Stimulated activated CD8-positive, alpha-beta memory T cell treated with anti-CD3 and anti-CD28 coated beads, Interleukin-4, amount 100 ng/mL, for 1 hour (primary cell): ENCODE measurements around the gene FAHD2B.
"Not testable (repeated sequence)": the region's sequence is repeated elsewhere in the genome, so short reads cannot be mapped to it uniquely, and the experiment has no call there.

Source experiments
- DNase-seq, 2 donors: peaks; one replicate each; pipeline ENCODE4 v3.0.0-alpha.2; 2020; ENCODE audit warnings: low read depth in 2 of 2, low spot score in 1 of 2

FAHD2B gene, protein sequence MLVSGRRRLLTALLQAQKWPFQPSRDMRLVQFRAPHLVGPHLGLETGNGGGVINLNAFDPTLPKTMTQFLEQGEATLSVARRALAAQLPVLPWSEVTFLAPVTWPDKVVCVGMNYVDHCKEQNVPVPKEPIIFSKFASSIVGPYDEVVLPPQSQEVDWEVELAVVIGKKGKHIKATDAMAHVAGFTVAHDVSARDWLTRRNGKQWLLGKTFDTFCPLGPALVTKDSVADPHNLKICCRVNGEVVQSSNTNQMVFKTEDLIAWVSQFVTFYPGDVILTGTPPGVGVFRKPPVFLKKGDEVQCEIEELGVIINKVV

DNA sequence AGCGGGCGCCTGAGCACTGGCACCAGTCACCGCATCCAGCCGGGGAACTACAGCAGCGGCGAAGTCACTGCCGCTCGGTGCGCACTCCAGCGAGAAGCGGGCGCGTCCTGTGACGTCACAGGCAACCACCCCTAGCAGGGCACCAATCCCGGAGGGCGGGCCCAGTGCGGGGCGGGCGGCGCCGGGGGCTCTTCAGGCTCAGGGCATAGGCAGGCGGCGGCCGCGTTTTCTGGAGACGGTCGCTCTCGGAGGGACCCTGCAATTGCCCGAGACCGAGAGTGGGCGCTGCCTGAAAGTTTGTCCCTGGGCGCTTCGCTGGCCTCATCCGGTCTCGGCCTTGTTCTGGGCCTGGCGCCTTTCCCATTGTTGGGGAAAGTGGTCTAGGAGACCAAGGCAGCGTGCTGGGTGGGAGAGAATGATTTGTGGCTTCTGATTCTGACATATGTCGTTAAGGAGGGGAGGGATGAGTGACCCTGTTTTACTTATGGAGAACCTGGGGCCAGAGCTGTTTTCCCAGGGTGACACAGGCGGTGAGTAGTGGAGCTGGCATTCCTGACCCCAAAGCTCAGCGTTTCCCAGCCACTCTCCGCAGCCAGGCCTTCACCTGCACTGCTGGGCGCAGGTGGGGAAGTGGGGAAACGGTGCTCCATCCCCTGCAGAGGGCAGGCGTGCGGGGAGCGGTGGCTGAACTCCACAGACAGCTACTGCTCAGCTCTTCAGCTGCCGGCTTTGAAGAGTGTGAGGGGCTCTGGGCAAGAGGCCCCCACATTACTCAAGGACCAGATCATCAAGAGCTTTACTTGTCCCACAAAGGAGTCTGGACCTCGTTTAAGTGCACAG, at the start of gene FAHD2B:
TSS of gene FAHD2B (minus strand) at position 111 of the 840 bp plus-strand sequence. CDS start 3,176 bp downstream, outside the sequence.
- peak; percentile 62 to 72 for DNase-seq

DNA sequence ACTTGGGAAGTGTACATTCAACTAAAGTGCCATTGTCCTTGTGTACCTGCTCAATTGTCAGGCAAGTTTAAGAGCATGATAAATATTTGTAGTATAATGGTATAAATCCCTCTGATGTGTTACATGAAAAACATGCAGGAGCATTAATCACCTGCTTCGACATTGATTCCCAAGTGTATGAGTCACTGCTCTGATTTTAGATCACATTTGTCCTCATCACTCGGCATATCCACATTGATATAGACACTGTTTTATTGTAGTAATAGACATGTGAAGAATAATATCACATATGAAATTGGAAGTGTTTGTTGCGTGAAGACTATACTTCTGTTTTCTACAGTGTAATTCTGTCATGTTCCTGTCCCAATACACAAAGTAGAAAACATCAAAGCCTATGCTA, 49.3 kb upstream of the FAHD2B start:
- not testable (repeated sequence) for DNase-seq

DNA sequence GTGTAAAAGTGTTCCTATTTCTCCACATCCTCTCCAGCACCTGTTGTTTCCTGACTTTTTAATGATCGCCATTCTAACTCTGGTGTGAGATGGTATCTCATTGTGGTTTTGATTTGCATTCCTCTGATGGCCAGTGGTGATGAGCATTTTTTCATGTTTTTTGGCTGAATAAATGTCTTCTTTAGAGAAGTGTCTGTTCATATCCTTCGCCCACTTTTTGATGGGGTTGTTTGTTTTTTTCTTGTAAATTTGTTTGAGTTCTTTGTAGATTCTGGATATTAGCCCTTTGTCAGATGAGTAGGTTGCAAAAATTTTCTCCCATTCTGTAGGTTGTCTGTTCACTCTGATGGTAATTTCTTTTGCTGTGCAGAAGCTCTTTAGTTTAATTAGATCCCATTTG, 34.4 kb upstream of the FAHD2B start:
- not testable (repeated sequence) for DNase-seq

DNA sequence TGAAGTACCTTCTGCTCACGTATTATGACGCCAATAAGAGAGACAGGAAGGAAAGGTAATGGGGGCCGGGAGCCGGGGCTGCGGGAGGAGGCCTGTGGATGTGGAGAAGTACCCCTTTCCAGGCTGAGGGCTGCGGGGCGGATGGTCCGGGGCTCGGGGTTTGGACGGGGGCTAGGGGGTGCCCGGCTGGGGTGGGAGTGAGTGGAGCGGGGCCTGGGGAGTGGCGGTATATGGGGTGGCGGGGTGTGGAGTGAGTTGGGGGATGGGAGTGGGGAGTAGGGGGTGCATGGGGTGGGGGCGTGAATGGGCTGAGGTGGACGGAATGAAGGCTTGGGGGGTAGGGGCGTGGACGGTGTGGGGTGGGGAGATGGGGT, 19.2 kb upstream of the FAHD2B start:
- DNase-seq = not testable (repeated sequence)

DNA sequence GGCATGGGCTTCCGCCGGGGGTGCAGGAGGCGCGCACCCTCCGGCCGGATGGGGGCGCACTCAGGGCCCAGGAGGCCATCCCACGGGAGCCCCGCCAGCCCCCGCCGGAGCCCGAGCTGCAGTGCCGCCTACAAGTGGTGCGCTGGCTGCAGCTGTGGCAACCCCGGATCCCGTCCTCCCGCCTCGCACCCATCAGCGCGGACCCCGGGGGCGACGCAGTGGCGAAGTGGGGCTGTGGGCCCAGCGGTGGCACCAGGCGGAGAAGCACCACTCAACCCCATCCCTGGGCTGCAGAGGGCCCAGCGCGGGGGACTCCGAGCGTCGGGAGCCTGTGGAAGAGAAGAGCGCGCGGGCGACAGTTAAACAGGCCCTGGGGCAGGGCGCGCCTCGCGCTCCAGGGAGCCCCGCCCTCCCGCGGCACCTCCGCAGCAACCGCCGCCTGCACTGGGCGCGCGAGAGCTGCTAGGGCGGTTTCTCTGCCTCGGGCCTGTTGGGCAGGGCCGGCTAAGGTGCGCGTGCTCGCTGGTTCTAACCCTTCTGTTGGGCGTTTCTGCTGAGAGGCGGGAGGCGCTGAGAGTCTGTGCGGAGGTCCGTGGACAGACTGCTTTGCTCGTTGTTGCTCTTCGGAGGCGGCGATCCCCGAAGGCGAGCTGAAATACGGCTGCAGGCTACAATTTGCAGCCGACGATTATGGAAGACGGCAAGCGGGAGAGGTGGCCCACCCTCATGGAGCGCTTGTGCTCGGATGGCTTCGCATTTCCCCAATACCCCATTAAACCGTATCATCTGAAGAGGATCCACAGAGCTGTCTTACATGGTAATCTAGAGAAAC, 18.6 kb upstream of the FAHD2B start, which contains the start of gene ANKRD36:
TSS of gene ANKRD36 (plus strand) at position 104 of the 832 bp plus-strand sequence. CDS start at position 691, 587 bp downstream.
- peak; percentile 53 to 64 for DNase-seq

DNA sequence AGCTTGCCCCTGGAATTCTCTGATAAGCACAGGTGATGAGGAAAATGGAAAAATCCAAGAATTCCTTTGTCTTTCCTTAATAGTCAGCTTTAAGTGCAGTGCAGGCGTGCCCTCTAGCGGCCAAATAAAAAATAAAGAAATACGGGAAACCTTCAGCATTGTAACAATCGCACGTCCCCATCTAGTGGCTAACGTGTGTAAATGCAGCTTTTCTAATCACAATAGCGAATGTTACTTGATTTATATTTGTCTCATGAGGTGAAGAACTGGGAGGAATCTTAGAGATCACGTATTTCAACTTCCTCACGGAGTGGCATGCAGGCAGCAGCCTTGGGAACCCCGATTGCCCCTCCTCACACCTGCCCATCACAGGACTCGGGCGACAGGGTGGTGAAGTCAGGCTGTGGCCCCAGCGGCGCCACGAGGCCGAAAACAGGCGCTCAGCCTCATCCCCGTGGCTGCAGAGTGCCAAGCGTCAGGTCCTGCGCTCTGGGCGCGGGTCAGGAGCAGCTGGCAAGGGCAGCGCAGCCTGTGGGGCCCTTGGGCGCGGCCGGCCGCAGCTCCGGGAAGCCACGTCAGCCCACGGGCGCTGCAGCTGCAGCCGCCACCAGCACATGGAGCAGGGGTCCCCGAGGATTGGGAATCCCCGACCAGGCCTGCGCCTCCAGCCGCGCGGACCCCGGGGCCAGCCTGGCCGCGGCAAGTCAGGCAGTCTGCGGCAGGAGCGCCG, 17.8 kb upstream of the FAHD2B start:
- not testable (repeated sequence) for DNase-seq

DNA sequence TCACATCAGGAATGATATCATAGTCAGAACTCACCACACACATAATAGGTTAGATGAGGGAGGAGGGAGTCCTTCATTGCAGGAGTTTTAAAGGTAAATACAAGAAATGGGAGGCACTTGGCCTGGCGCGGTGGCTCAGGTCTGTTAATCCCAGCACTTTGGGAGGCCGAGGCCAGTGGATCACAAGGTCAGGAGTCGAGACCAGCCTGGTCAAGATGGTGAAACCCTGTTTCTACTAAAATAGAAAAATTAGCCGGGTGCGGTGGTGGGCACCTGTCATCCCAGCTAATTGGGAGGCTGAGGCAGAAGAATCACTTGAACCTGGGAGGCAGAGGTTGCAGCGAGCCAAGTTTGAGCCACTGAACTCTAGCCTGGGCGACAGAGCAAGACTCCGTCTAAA, 16.6 kb upstream of the FAHD2B start:
- DNase-seq = not testable (repeated sequence)

DNA sequence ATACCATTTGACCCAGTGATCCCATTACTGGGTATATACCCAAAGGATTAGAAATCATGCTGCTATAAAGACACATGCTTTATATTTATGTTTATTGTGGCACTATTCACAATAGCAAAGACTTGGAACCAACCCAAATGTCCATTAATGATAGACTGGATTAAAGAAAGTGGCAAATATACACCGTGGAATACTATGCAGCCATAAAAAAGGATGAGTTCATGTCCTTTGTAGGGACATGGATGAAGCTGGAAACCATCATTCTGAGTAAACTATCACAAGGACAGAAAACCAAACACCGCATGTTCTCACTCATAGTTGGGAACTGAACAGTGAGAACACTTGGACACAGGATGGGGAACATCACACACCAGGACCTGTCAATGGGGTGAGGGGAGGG, 12.2 kb upstream of the FAHD2B start:
- DNase-seq = not testable (repeated sequence)

DNA sequence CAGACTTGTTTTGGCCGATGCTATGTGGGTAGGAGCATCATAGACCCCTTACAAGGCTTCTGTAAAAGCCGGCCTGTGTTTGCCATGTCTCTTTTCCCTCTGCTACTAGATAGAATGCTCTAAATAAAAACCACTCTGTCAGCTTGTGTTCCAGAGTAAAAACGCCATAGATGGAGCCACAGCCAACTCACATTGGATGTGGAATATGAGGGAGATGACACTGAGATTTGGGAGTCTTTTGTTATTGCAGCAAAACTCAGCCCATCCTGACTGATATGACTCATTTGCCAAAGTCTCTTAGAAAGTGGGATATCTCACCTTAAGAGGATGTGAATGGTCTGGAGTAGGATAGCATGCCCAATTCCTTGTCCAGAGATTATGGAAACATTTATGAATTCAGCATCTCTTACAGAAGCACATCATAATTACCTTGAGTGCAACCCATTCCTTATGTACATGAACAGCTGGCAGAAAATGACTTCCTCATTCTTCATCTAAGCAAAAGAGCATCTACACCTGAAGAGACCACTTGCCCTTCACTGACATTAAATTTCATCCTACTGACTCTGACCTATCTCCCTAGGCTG, 4.2 kb upstream of the FAHD2B start:
- not testable (repeated sequence) for DNase-seq

DNA sequence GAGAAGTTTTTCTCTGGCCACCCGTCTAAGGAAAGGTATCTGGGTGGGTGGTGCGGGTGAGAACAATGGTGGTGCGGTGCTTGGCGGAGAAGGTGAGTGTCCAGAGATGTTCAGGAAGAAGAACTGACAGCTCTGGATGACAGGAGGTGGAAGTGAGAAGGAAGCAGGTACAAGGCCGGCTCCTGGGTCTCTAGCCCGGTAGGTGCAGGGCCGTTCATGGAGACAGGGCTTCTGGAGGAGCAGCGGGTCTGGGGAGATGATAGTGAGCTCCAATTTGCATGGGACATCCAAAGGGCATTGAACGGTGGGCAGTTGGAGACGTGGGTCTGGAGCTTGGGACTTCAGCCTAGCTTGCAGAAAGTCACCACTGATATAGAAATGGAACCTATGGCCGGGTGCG, 979 bp upstream of the FAHD2B start:
- DNase-seq = no peak

DNA sequence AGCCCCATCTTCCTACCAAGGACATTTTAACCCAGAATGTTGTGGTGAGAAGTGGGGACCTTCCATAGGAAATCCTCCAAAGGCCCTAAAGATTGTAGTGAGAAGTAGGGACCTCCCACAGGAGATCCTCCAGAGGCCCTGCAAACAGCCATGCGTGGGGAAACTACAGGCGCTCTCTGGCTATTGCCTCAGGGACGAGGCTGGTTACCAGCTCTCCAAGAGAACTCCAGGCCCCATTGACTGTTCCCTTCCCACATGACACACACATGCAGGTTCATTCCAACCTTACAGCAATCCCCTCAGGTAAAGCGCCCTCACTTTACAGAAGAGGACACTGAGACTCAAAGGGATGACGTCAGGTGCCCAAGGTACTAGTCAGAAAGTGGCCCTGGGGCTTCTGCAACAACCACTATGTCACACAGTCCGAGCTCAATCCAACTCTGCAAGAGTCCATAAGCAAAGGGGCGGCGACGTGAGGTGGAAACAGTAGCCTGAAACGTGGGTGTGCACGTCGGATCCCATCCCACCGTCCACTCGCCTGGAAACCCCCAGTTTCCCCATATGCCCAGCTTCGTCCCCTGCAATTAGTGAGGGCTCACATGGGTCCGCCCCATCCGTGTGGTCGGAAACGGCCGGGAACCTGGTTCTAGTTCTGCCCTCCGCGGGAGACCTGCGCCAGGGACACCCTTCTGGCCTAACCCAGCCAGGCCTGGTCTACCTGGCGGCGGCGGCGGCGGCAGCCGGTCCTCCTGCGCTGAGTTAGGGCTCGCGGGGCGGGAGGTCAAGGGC, 505 bp downstream of the FAHD2B start:
- not testable (repeated sequence) for DNase-seq

DNA sequence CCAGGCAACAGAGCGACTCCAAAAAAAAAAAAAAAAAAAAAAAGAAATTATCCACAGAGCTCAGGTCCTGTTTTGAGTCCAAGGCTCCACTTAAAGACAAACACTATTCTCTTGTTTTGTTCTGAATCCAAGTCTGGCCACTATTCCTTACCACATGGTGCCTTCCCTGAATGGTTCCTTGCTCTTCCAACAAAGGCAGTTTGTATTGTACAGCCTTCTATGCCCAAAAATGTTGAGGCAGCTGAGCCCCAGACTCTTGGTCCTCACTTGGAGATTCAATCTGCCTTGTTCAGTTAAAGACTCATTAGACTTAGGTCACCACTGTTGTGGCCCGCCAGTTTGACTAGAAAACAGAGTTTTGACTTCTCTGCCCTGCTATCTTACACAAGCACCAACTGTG, 1.7 kb downstream of the FAHD2B start:
- DNase-seq = not testable (repeated sequence)

DNA sequence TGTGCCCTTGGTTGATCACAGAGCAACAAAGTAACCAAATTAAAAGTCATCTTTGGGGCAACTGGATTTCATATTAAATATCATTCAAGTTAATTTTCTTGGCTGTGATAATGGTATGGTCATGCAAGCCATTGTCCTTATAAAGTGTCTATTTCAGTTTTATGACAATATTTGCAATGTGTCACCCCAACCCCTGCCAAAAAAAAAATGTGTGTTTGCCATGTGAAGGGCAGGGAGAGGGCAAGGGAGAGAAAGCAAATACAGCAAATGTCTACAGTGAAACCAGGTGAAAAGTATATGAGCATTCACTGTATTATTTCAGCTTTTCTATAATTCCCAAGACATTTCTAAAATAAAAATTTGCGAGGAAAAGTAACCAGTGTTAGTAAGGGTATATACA, 6.0 kb downstream of the FAHD2B start:
- DNase-seq = not testable (repeated sequence)

DNA sequence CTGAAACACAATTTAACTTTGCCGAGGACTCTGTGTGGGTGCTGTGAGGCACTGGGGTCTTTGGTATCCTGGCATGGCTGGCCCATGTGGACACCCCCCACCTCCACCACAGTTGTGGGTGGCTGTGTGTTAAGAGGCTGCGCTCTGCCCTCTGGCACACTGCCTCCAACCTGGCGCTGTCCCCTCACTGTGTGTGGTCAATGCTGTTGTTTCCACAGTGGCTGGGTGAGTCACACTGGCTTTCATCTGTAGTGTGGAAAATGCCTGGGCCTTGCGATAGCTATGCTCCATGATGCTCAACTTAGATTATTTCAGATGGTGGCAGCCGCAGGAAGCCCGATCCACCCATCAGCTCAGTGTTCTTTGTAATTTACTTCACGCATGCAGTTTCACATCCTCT, 9.6 kb downstream of the FAHD2B start:
- not testable (repeated sequence) for DNase-seq

DNA sequence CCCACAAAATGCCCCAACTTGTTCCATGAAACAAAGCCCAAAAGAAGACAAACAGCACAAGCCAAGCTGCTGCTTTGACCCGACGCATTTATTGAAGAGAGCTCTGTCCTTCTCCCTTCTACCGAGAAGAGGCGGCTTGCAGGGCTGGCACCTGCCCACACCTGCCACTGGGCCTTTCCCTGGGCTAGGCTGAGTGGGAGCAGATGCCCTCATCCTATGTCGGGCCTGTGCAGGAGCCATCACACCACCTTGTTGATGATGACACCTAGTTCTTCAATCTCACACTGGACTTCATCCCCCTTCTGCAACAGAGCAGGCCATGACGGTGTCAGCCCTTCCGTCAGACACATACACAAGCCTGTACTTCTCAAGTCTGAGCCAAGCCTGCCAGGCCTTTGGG, 11.2 kb downstream of the FAHD2B start:
- not testable (repeated sequence) for DNase-seq

DNA sequence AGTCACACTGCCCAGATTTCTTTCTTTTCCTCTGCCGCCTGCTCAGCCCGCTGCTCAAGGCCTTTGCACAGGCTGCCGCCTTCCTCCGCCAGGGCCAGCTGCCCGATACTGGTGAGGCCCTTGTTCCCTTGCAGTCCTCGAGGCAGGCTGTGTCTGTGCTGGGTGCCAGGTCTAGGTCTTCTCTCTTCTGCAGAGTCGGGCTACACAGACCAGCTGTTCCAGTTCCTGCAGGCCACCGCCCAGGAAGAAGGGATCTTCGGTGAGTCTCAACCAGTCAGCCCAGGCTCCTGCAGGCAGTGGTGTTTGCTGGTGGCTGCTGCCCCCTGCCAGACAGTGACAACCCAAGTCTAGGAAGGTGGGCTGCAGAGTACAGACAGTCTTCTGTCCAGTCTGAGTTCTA, 12.5 kb downstream of the FAHD2B start:
- not testable (repeated sequence) for DNase-seq

DNA sequence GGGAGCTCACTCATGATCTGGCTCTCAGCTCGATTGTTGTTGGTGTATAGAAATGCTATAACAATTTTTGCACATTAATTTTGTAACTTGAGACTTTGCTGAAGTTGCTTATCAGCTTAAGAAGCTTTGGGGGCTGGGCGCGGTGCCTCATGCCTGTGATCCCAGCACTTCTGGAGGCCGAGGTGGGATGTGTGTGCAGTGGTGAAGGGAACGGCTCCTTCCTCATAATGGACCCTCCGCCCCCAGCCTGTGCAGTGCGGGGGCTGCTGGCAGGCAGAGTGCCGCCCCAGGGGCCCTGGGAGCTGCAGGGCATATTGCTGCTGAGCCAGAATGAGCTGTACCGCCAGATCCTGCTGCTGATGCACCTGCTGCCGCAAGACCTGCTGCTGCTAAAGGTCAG, 13.8 kb downstream of the FAHD2B start:
- DNase-seq = not testable (repeated sequence)

DNA sequence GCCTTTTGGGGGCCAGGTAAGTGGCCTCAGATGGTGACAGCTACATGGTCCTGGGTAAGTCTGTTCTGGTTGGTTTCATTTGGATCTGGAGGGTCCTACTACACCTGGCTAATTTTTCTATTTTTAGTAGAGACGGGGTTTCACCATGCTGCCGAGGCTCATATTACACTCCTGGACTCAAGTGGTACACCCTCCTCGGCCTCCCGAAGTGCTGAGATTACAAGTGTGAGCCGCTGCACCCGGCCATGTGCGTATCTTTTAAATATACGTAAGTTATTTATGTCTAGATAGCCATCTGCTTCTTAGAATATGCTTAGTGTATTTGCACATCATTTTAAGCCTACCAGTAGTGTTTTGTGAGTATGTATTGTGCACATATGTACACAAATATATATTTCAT, 17.5 kb downstream of the FAHD2B start:
- not testable (repeated sequence) for DNase-seq

DNA sequence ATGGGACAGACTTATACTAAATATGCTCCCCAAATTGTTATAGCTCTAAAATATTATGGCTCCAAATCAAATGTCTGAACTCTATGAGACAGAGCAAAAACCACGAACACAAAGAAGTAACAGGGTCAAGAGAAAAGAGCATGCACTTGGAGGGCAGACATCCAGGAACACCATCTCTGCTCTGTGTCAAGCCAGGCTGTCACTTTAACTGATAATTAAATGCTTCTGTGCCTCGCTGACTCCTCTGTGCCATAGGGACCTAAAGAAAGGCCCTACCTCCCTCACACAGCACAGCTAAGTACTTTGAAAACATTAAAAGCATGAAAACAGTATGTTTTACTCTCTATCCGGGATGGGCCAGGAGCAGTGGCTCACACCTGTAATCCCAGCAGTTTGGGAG, 23.8 kb downstream of the FAHD2B start:
- DNase-seq = not testable (repeated sequence)
